Activated T-cell treated with anti-CD3 and anti-CD28 coated beads, Interleukin-2, amount 50 U/mL, for 48 hours (primary cell): Measurements from ENCODE around the gene CLPTM1L.
"Not testable (repeated sequence)": the region's sequence is repeated elsewhere in the genome, so short reads cannot be mapped to it uniquely, and the experiment has no call there.

ENCODE experiments used
- DNase-seq, 2 experiments: peaks; one replicate each; pipeline ENCODE4 v3.0.0-alpha.2; 2020

Gene CLPTM1L

DNA sequence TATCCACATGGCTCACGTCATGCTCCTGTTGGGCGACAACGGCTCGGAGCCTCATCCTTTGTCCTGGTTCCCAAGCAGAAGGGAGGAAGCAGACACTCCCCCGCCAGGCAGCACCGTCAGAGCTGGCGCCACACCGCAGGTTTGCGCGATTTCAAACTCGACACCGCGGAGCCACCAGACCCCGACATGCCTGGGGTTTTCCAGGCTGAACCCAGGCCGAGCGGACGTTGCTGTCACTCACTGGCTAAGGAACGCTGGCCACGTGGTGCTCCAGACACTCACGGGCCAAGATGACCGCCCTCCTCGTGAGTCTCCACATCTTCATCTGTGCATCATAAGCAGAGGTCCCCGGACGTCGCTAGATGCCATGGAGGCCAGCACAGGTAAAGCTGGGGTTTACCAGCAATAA, 59.0 kb downstream of the CLPTM1L start:
- no peak for DNase-seq

GRCh38 chr5:1285141-1285540, 59.8 kb downstream of the CLPTM1L start:
- no peak for DNase-seq

DNA sequence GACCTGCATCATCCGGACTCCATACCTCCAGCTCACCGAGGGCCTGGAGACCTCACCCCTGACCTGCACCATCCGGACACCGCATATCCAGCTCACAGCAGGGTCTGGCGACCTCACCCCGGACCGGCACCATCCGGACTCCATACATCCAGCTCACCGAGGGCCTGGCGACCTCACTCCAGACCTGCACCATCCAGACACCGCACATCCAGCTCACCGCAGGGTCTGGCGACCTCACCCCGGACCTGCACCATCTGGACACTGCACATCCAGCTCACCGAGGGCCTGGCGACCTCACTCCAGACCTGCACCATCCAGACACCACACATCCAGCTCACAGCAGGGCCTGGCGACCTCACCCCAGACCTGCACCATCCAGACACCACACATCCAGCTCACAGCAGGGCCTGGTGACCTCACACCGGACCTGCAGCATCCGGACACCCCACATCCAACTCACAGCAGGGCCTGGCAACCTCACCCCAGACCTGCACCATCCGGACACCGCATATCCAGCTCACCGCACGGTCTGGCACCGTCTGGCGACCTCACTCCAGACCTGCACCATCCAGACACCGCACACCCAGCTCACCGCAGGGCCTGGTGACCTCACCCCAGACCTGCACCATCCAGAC, 60.4 kb downstream of the CLPTM1L start:
- peak in 1 of 2 experiments; percentile 7 for DNase-seq

DNA sequence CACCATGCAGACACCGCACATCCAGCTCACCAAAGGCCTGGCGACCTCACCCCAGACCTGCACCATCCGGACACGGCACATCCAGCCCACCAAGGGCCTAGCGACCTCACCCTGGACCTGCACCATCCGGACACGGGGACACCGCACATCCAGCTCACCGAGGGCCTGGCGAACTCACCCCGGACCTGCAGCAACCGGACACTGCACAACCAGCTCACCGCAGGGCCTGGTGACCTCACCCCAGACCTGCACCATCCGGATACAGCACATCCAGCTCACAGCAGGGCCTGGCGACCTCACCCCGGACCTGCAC, 61.2 kb downstream of the CLPTM1L start:
- DNase-seq, result not testable (repeated sequence)

DNA sequence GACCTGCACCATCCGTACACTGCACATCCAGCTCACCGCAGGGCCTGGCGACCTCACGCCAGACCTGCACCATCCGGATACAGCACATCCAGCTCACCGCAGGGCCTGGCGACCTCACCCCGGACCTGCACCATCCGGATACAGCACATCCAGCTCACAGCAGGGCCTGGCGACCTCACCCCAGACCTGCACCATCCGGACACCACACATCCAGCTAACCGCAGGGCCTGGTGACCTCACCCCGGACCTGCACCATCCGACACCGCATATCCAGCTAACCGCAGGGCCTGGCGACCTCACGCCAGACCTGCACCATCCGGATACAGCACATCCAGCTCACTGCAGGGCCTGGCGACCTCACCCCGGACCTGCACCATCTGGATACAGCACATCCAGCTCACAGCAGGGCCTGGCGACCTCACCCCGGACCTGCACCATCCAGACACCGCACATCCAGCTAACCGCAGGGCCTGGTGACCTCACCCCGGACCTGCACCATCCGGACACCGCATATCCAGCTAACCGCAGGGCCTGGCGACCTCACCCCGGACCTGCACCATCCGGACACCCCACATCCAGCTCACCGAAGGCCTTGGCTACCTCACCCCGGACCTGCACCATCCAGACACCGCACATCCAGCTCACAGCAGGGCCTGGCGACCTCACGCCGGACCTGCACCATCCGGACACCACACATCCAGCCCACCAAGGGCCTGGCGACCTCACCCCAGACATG, 61.7 kb downstream of the CLPTM1L start:
- DNase-seq, result not testable (repeated sequence)

DNA sequence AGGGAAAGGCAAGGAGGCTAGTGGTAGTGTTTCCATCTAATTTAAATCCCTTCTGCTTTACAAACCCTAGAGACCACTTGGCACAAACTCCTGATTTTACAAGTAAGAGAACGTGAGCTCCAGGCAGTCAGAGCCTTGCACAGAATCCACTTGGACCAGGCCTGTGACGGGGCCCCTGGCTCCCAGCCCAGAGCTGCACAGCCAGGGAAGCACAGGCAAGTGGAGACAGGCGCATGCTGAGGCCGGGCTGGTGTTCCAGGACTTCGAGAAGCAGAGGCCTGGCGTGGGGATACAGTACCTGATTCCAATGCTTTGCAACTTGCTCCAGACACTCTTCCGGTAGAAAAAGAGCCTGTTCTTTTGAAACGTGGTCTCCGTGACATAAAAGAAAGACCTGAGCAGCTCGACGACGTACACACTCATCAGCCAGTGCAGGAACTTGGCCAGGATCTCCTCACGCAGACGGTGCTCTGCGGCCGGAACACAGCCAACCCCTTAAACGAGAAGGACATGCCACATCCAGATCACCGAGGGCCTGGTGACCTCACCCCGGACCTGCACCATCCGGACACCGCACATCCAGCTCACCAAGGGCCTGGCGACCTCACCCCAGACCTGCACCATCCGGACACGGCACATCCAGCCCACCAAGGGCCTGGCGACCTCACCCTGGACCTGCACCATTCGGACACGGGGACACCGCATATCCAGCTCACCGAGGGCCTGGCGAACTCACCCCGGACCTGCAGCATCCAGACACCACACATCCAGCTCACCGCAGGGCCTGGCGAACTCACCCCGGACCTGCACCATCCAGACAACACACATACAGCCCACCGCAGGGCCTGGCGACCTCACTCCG, 62.5 kb downstream of the CLPTM1L start:
- DNase-seq, result no peak

DNA sequence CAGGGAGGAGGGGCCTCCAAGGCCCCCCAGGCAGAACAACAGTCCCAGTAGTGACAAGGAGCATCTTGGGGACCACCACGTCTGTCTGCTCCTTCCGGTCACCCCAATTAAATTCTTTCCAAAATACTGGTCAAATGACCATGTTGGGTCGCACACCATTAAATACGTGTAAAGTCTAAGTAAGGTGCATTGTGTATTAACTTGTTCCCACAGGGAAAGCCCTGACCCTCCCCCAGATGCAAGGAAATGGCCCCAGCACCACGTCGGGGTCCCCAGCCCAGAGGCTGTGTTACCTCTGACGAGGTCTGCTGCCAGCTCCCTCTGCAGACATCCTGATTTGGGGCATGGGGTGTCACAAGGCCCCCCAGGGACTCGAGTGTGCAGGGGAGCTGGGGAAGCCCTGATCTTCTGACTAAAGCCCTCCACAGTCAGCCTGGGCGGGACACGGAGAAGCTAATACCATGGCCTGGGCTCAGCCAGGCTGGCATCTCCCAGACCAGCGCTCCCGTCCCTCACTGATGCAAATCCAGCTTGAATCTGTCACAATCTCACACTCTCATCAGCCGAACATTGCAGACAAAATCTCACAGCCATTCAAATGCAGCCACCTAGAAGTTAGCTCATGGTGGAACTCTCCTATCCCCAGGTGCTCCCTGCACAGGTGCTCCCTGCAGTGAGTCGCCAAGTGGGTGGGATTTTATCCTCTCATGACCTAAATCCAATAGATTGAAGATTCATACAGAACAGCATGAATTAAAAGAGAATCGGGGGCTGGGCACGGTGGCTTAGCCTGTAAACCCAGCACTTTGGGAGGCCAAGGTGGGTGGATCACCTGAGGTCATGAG, 63.6 kb downstream of the CLPTM1L start:
- DNase-seq, result no peak

DNA sequence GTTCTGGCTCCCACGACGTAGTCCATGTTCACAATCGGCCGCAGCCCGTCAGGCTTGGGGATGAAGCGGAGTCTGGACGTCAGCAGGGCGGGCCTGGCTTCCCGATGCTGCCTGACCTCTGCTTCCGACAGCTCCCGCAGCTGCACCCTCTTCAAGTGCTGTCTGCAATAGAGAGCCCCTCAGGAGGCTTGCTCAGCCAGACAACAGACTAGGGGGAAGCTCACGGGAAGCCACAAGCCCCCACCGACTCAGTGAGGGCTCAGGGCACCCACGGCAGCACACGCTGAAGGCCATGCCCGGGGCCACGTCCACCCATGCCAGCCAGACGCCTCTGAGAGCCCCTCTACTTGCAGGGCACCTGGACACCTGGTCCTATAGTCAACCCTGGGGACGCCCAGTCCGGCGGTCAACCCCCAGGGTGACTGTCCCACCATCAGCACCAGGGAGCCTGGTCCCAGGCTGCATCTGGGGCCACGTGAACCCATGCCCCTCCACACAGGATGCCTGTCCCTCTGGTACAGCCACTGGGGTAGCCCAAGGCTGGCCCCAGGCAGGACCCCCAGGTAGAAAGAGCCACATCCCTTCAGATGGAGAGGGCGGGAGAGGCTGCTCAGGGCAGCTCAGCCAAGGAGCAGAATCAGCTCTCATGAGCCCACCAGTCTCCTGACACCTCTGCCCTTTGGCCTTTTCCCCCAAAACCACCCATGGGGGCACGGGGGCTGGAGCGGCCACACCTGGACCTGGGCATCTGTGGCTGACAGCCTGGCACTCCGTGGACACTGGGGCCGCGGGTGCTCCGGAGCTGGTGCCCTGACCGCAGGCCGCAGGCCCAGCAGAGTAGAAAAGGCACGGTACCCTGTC, 64.5 kb downstream of the CLPTM1L start:
- DNase-seq, result no peak

DNA sequence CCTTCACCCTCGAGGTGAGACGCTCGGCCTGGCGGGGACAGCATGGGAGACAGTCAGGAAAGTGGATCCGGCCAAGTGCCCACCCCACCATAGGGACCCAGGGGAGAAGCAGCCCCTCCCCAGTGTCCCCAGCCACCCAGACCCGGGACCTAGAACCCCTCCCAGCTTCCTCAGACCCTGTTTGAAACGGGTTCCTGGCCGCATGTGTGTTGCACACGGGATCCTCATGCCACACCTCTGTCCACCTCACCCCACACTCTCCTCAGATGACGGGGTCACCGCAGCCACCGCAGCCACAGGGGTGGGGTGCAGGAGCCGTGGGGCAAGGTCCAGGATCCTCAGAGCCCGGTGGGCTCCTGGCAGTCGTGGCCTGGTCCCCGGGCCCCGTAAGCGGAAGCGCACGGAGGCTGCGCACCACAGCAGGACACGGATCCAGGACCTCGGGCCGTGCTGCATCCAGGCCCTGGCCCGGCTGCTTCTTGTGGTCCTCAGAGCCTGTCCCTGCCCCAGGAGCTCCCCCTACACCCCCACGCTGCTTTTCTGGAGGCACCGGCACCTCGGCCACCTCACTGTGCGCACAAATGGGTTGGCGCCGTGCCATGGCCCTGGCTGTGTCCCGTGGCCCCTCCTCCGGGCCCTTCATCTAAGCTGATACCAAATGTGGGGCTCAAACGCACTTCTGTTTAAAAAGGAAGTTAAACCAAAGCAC, 65.3 kb downstream of the CLPTM1L start:
- no peak for DNase-seq

DNA sequence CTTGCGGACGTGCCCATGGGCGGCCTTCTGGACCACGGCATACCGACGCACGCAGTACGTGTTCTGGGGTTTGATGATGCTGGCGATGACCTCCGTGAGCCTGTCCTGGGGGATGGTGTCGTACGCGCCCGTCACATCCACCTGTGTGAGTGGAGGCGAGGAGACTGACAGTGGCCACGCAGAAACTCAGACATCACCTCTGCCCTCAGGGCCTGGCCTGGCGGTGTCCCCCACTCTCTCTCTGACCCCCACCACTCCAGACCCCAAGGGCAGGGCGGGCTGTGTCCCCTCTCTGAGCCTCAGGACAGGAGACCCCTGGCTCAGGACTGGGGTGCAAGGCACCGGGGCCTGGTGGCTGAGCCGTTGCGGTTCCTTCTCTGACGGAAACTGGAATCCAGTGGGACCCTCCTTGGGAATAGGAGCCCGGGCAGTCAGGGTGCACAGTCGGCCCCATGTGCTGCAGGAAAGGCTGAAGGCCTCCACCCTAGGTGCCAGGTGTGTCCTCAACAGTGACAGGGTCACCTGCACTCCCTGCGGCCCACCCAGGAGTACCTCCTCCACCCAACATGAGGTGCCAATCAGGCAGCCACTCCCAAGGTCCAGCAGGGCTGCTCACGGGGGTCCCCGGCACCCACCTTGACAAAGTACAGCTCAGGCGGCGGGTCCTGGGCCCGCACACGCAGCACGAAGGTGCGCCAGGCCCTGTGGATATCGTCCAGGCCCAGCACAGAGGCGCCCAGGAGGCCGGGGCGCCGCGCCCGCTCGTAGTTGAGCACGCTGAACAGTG, 66.0 kb downstream of the CLPTM1L start:
- DNase-seq, result no peak

- no peak for DNase-seq
These were observed 66.7 kb downstream of the CLPTM1L start for GRCh38 chr5:1278216-1278615.

- no peak for DNase-seq
These were observed 67.1 kb downstream of the CLPTM1L start for GRCh38 chr5:1277781-1278180.

DNA sequence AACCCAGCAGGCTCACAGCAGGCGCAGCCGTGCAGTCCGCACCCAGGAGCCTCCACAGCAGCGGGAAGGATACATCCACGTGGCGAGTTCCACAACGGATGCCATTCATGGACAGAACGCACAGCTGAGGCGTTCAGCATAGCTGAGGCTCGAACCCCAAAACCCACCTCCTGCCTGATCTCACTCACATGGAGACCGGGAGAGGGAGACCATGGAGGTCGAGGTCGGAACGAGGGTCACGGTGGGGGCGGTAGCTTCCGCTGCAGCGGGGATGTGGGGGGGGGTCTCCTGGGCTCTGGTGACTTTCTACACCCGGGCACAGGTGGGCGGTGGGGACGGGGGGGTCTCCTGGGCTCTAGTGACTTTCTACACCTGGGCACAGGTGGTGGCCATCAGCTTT, 67.6 kb downstream of the CLPTM1L start:
- no peak for DNase-seq

DNA sequence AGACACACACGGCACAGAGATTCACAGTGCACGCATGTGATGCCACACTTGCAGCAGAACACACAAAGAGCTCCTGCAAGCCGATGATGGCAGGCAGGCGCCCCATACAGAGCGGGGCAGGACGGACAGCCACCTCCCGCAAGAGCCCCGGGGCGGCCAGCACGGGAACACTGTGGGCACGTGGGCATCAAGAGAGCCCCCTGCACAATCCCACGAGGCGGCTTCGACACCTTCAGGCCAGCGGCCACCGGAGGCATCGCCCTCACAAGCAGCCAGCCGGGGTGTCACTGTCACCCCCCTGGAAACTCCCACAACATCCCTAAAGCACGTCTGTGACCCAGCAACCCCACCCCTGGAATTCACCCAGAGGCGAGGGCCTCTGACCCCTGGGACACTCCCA, 68.0 kb downstream of the CLPTM1L start:
- DNase-seq, result no peak

DNA sequence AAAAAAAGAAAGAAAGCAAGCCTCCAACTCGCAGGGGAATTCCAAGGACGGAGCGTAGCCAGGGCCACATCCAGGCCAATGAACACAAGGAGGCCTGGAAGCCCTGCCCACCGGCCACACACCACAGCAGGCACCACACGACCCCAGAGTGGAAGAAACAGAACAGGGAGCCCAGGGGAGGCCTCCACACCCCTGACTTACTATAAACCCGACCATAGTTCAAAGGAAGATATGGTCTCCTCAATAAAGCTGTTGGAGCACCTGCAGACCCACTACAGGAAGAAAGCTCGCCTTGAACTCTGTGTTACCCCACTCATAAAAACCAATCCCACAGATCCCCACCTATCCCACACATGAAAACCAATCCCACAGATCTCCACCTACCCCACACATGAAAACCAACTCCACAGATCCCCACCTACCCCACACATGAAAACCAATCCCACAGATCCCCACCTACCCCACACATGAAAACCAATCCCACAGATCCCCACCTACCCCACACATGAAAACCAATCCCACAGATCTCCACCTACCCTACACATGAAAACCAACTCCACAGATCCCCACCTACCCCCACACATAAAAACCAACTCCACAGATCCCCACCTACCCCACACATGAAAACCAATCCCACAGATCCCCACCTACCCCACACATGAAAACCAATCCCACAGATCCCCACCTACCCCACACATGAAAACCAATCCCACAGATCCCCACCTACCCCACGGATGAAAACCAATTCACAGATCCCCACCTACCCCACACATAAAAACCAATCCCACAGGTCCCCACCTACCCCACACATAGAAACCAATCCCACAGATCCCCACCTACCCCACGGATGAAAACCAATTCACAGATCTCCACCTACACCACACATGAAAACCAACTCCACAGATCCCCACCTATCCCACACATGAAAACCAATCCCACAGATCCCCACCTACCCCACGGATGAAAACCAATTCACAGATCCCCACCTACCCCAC, 69.2 kb downstream of the CLPTM1L start:
- DNase-seq, result not testable (repeated sequence)

GRCh38 chr5:1274471-1274870, 70.4 kb downstream of the CLPTM1L start:
- no peak for DNase-seq

- DNase-seq, result no peak
These were observed 71.2 kb downstream of the CLPTM1L start for GRCh38 chr5:1273745-1274144.

- no peak for DNase-seq
These were observed 72.7 kb downstream of the CLPTM1L start for GRCh38 chr5:1272201-1272600.
